Osteoblast (primary cell): ENCODE measurements around the gene ADORA1. TPM values are rescaled to one million over a fixed set of nuclear protein-coding genes. Genes with fewer than 3 reads are reported as not detected.

Source experiments
- DNase-seq: peaks from one replicate; pipeline ENCODE4 v3.0.0; 2011; ENCODE audit warnings: low spot score, mixed read lengths; ENCODE audit not compliant: insufficient read length; ENCODE audit errors: missing footprints
- H2AFZ ChIP-seq: 2 replicates; pipeline ENCODE4 v1.6.0; 2011; ENCODE audit warnings: mild to moderate bottlenecking, low read length
- H3K27ac ChIP-seq: 2 replicates; pipeline ENCODE4 v1.5.1; 2011; ENCODE audit warnings: mild to moderate bottlenecking, low read depth, low read length, moderate library complexity
- H3K27me3 ChIP-seq: 2 replicates; pipeline ENCODE4 v1.6.0; 2012; ENCODE audit warnings: mild to moderate bottlenecking, control low read depth, inconsistent platforms, low read length, moderate library complexity; ENCODE audit not compliant: insufficient read depth
- H3K36me3 ChIP-seq: 2 replicates; pipeline ENCODE4 v1.5.1; 2011; ENCODE audit warnings: mild to moderate bottlenecking, low read length, control low read depth, moderate library complexity; ENCODE audit not compliant: insufficient read depth
- H3K4me1 ChIP-seq: 2 replicates; pipeline ENCODE4 v1.5.1; 2011; ENCODE audit warnings: mild to moderate bottlenecking, low read length, control low read depth, moderate library complexity; ENCODE audit not compliant: insufficient read depth
- H3K4me2 ChIP-seq: 2 replicates; pipeline ENCODE4 v1.6.0; 2011; ENCODE audit warnings: mild to moderate bottlenecking, low read length; ENCODE audit not compliant: insufficient read depth
- H3K4me3 ChIP-seq: fragments of 200-600 bp; sonication (generic); 3 replicates; pipeline ENCODE4 v1.5.1; 2012; ENCODE audit warnings: mild to moderate bottlenecking, low read length, inconsistent platforms; ENCODE audit not compliant: insufficient read depth
- H3K79me2 ChIP-seq: 2 replicates; pipeline ENCODE4 v1.6.0; 2012; ENCODE audit warnings: mild to moderate bottlenecking, low read length, control low read depth, inconsistent platforms; ENCODE audit not compliant: insufficient read depth
- H3K9me3 ChIP-seq: 2 replicates; pipeline ENCODE4 v1.5.1; 2011; ENCODE audit warnings: low read depth, low read length, control low read depth
- H4K20me1 ChIP-seq: 2 replicates; pipeline ENCODE4 v1.6.0; 2012; ENCODE audit warnings: mild to moderate bottlenecking, low read length, control low read depth; ENCODE audit not compliant: insufficient read depth
- total RNA-seq: library from RNA; depleted of rRNA; stranded (reverse); fragments of >200 nt; gene quantifications from 2 replicates; pipeline ENCODE4 v1.2.3, GENCODE V29; 2012
- TF ChIP-seq, protein P1 (sequence below): IDR thresholded peaks from 2 replicates; pipeline ENCODE4 v1.5.1; 2011; ENCODE audit warnings: mild to moderate bottlenecking, low read depth, low read length, moderate library complexity; ENCODE audit errors: extremely low read depth

ADORA1 gene
- total RNA-seq, result 4.0 and 9.1 TPM in 2 replicates

DNA sequence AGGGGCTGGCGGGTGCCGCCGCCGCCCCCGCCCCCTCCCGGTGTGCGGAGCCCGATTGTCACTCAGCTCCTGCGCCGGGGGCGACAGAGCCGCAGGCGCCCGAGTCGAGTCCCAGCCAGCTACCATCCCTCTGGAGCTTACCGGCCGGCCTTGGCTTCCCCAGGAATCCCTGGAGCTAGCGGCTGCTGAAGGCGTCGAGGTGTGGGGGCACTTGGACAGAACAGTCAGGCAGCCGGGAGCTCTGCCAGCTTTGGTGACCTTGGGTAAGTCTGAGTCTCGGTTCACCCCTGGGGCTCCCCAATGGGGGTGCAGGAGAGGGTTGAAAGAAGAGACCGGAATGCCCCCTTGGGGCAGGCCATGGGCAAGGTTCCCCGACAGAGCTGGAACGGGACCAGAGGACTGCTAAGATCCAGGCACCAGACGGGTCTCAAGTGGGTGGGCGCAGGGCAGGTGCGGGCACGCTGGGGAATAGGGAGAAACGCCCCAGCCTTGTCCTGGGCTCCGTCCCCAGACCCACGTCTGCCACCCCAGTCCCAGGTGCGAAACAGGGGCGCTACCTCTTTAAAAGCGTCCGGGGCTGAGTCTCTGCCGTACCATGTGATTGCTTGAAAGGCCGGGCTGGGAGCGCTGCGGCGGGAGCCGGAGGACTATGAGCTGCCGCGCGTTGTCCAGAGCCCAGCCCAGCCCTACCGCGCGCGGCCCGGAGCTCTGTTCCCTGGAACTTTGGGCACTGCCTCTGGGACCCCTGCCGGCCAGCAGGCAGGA is at the start of gene ADORA1:
ADORA1 (plus strand) TSS at position 61 of the 765 bp plus-strand sequence. CDS start 1,116 bp downstream, outside the sequence.
- Histone ChIP-seq H3K4me1 (peaks cover 11% of the 10 kb centered on the region), H3K4me3 (peak within 1 kb of the TSS; percentile 69), H2AFZ (peak within 1 kb of the TSS; percentile 80), H3K27ac (no peak within 1 kb of the TSS), H3K79me2 (no peaks in the 10 kb centered on the region), H3K36me3 (no peaks in the 10 kb centered on the region), H4K20me1 (no peaks in the 10 kb centered on the region), H3K9me3 (no peaks in the 10 kb centered on the region), H3K4me2 (peak within 1 kb of the TSS; percentile 90), H3K27me3 (peaks cover 23% of the 10 kb centered on the region)
- DNase-seq, result peak; percentile 97
- TF ChIP-seq, protein P1, sequence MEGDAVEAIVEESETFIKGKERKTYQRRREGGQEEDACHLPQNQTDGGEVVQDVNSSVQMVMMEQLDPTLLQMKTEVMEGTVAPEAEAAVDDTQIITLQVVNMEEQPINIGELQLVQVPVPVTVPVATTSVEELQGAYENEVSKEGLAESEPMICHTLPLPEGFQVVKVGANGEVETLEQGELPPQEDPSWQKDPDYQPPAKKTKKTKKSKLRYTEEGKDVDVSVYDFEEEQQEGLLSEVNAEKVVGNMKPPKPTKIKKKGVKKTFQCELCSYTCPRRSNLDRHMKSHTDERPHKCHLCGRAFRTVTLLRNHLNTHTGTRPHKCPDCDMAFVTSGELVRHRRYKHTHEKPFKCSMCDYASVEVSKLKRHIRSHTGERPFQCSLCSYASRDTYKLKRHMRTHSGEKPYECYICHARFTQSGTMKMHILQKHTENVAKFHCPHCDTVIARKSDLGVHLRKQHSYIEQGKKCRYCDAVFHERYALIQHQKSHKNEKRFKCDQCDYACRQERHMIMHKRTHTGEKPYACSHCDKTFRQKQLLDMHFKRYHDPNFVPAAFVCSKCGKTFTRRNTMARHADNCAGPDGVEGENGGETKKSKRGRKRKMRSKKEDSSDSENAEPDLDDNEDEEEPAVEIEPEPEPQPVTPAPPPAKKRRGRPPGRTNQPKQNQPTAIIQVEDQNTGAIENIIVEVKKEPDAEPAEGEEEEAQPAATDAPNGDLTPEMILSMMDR, result no peak

- H4K20me1 ChIP-seq, result no peaks in the 10 kb centered on the region
- no peak overlapping the region for H3K4me3 ChIP-seq
- no peaks in the 10 kb centered on the region for H3K4me1 ChIP-seq
- H2AFZ ChIP-seq, result no peak overlapping the region
- H3K27me3 ChIP-seq, result peaks cover 30% of the 10 kb centered on the region
- peak; percentile 74 for DNase-seq
- H3K79me2 ChIP-seq, result no peaks in the 10 kb centered on the region
- no peaks in the 10 kb centered on the region for H3K9me3 ChIP-seq
- no peak overlapping the region for H3K4me2 ChIP-seq
- H3K27ac ChIP-seq, result no peak overlapping the region
- TF ChIP-seq, protein P1, result no peak
- no peaks in the 10 kb centered on the region for H3K36me3 ChIP-seq
Observed at GRCh38 chr1:203077956-203078355, 49.6 kb upstream of the ADORA1 start.

GRCh38 chr1:203078478-203078877 is 49.0 kb upstream of the ADORA1 start:
- H3K27ac ChIP-seq, result no peak overlapping the region
- H3K27me3 ChIP-seq, result peaks cover 30% of the 10 kb centered on the region
- no peak overlapping the region for H2AFZ ChIP-seq
- H3K4me3 ChIP-seq, result no peak overlapping the region
- no peaks in the 10 kb centered on the region for H3K36me3 ChIP-seq
- peak; percentile 68 for DNase-seq
- no peaks in the 10 kb centered on the region for H3K79me2 ChIP-seq
- TF ChIP-seq, protein P1, result no peak
- no peak overlapping the region for H3K4me2 ChIP-seq
- H3K9me3 ChIP-seq, result no peaks in the 10 kb centered on the region
- no peaks in the 10 kb centered on the region for H3K4me1 ChIP-seq
- H4K20me1 ChIP-seq, result no peaks in the 10 kb centered on the region

- Histone ChIP-seq H2AFZ (no peak overlapping the region), H3K4me1 (no peaks in the 10 kb centered on the region), H4K20me1 (no peaks in the 10 kb centered on the region), H3K27ac (no peak overlapping the region), H3K27me3 (peaks cover 30% of the 10 kb centered on the region), H3K79me2 (no peaks in the 10 kb centered on the region), H3K4me3 (no peak overlapping the region), H3K36me3 (no peaks in the 10 kb centered on the region), H3K9me3 (no peaks in the 10 kb centered on the region), H3K4me2 (no peak overlapping the region)
- peak; percentile 22 for DNase-seq
- TF ChIP-seq, protein P1, result no peak
Observed at GRCh38 chr1:203080456-203080855, 47.1 kb upstream of the ADORA1 start.
